K562 (cell line): ENCODE measurements around the gene SLC12A4. TPM values are rescaled to one million over a fixed set of nuclear protein-coding genes. Genes with fewer than 3 reads are reported as not detected.
A peak's percentile ranks its signal among the peaks of the same experiment; 100 is the strongest.

ENCODE experiments used
- CHD2 ChIP-seq: IDR thresholded peaks from 2 replicates; pipeline ENCODE4 v1.6.1; 2011; ENCODE audit warnings: low read depth, low read length
- DPF2 ChIP-seq: fragments of 450-650 bp; IDR thresholded peaks from 2 replicates; pipeline ENCODE4 v1.6.1; 2016
- HMG20B ChIP-seq: fragments of 250-450 bp; sonication (Bioruptor Pico); IDR thresholded peaks from 2 replicates; pipeline ENCODE4 v1.5.0; 2021; ENCODE audit warnings: mild to moderate bottlenecking
- MAZ ChIP-seq, 2 experiments: fragments of 450-650 bp in 1 of 2; sonication (generic) in 1 of 2; formaldehyde crosslinking; IDR thresholded peaks in 1 of 2; conservative IDR thresholded peaks in 1 of 2; 2 replicates each; pipeline versions ENCODE4 v1.4.0 to v1.5.0; 2020; ENCODE audit warnings: mild to moderate bottlenecking in 1 of 2, missing genetic modification reagents in 1 of 2
- MCM2 ChIP-seq: fragments of 450-650 bp; IDR thresholded peaks from 2 replicates; pipeline ENCODE4 v1.6.1; 2017; ENCODE audit warnings: low read depth, mild to moderate bottlenecking
- MYBL2 ChIP-seq, 2 experiments: fragments of 450-650 bp in 1 of 2; sonication (generic) in 1 of 2; formaldehyde crosslinking in 1 of 2; IDR thresholded peaks; 2 replicates each; pipeline versions ENCODE4 v1.6.1 to v1.8.1; 2017 to 2022; ENCODE audit warnings: borderline replicate concordance in 1 of 2, inconsistent platforms in 1 of 2, low read depth in 1 of 2, mild to moderate bottlenecking in 1 of 2, missing genetic modification reagents in 1 of 2, moderate library complexity in 1 of 2
- NR4A1 ChIP-seq, 2 experiments: fragments of 250-450 bp in 1 of 2; fragments of 450-650 bp in 1 of 2; sonication (Bioruptor Pico) in 1 of 2; IDR thresholded peaks; 2 replicates each; pipeline versions ENCODE4 v1.4.0 to v1.6.1; 2016 to 2020; ENCODE audit warnings: mild to moderate bottlenecking in 2 of 2, missing compliant biosample characterization in 1 of 2, missing genetic modification characterization in 1 of 2, moderate library complexity in 1 of 2
- SAFB2 ChIP-seq: fragments of 200-400 bp; formaldehyde crosslinking; IDR thresholded peaks from 2 replicates; pipeline ENCODE4 v1.6.1; 2018; ENCODE audit warnings: borderline replicate concordance, low read length, low read depth, moderate library complexity; ENCODE audit not compliant: severe bottlenecking
- SPI1 ChIP-seq: IDR thresholded peaks from 2 replicates; pipeline ENCODE4 v1.6.1; 2011; ENCODE audit warnings: low read depth, low read length, control low read depth, borderline replicate concordance
- TAL1 ChIP-seq: fragments of 450-650 bp; IDR thresholded peaks from 2 replicates; pipeline ENCODE4 v1.6.1; 2016; ENCODE audit warnings: mild to moderate bottlenecking
- ZBTB1 ChIP-seq: sonication (generic); formaldehyde crosslinking; IDR thresholded peaks from 2 replicates; pipeline ENCODE4 v1.8.1; 2023; ENCODE audit warnings: missing genetic modification reagents, low read depth, mild to moderate bottlenecking, borderline replicate concordance
- ZC3H8 ChIP-seq: fragments of 450-650 bp; IDR thresholded peaks from 2 replicates; pipeline ENCODE4 v1.6.1; 2017
- ZNF354B ChIP-seq: fragments of 250-450 bp; sonication (Bioruptor Pico); IDR thresholded peaks from 2 replicates; pipeline ENCODE4 v1.4.0; 2020
- polyA plus RNA-seq, 8 experiments: library from polyadenylated mRNA; depleted of rRNA in 4 of 8; stranded (reverse) in 5 of 8; unstranded in 3 of 8; fragments of >200 nt; fragmentation: Nextera tagmentation in 2 of 8; fragmentation: Illumina TruSeq in 1 of 8; extraction: Ambion mirVana in 2 of 8; extraction: Trizol in 1 of 8; gene quantifications; 2 replicates each; pipeline versions ENCODE4 v1.2.1 to v1.2.3, GENCODE V29; 2011 to 2014; ENCODE audit warnings: inconsistent platforms in 1 of 8, missing spikeins in 1 of 8
- total RNA-seq, 7 experiments: library from RNA; depleted of rRNA in 6 of 7; stranded (reverse); fragments of >200 nt in 6 of 7; fragmentation: Illumina TruSeq in 2 of 7; extraction: Trizol in 2 of 7; gene quantifications; 2 replicates each; pipeline versions ENCODE4 v1.2.1 to v1.2.3, GENCODE V29; 2011 to 2021; ENCODE audit warnings: low replicate concordance in 1 of 7
- TF ChIP-seq, protein P1 (sequence below), 2 experiments: fragments of 450-650 bp; IDR thresholded peaks; 2 replicates each; pipeline ENCODE4 v1.6.1; 2018; ENCODE audit warnings: mild to moderate bottlenecking in 2 of 2, low read depth in 1 of 2; ENCODE audit not compliant: partially characterized antibody in 2 of 2
- TF ChIP-seq, protein P2 (sequence below): sonication (generic); formaldehyde crosslinking; IDR thresholded peaks from 2 replicates; pipeline ENCODE4 v1.8.1; 2022; ENCODE audit warnings: missing genetic modification reagents
- TF ChIP-seq, protein P3 (sequence below): sonication (generic); formaldehyde crosslinking; IDR thresholded peaks from 2 replicates; pipeline ENCODE4 v1.4.0; 2020; ENCODE audit warnings: mild to moderate bottlenecking, missing genetic modification reagents

Gene SLC12A4
- total and polyA plus RNA-seq, 9 of the 15 experiments (the other 6 are each of a cell fraction or from before 2014, with no cell fraction given) = 0.75 to 43.5 (median 15.0) TPM

DNA sequence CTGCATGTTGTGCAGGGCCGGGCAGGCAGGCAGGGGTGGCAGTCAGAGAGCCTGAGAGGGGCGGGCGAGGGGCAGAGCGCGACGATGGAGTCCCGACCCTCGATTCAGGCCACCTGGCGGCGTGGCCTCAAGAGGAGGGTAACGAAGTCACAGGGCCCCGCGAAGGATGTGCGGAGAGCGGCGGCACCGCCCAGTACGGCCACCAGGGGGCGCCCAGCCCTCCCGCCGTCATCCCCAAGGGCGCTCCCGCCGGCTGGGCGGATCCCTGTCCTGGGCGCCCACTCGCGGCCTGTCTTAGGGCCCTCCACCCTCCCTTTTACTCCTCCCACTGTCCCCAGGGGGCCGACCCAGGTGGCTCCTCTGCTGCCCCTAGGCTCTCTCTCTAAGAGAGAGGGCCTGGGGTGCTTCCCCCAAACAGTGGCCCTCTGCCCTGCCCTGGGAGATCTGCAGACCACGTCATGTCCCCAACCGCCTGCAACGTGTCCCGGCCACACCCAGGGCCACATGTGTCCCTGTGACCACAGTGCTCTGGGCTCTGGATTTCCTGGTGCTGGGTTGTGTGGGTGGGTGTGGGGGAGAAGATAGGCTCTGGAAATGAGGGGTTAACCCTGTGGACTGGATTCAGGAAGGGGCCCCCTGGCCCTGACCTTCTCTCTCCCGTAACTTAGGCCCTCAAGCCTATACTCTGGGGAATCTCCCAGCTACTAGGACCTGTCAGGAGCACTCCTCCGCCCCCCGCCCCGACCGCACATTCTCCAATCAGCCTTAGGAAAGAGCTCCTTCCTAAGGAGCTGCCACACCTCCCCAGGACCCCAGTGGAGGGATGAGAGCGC lies 25.0 kb upstream of the SLC12A4 start (continued):
- TF ChIP-seq ZBTB1 (CRISPR knock-in tag) = no peak
- TF ChIP-seq DPF2 = no peak; the same call in 1 of the 2 replicates
- TF ChIP-seq, protein P1, sequence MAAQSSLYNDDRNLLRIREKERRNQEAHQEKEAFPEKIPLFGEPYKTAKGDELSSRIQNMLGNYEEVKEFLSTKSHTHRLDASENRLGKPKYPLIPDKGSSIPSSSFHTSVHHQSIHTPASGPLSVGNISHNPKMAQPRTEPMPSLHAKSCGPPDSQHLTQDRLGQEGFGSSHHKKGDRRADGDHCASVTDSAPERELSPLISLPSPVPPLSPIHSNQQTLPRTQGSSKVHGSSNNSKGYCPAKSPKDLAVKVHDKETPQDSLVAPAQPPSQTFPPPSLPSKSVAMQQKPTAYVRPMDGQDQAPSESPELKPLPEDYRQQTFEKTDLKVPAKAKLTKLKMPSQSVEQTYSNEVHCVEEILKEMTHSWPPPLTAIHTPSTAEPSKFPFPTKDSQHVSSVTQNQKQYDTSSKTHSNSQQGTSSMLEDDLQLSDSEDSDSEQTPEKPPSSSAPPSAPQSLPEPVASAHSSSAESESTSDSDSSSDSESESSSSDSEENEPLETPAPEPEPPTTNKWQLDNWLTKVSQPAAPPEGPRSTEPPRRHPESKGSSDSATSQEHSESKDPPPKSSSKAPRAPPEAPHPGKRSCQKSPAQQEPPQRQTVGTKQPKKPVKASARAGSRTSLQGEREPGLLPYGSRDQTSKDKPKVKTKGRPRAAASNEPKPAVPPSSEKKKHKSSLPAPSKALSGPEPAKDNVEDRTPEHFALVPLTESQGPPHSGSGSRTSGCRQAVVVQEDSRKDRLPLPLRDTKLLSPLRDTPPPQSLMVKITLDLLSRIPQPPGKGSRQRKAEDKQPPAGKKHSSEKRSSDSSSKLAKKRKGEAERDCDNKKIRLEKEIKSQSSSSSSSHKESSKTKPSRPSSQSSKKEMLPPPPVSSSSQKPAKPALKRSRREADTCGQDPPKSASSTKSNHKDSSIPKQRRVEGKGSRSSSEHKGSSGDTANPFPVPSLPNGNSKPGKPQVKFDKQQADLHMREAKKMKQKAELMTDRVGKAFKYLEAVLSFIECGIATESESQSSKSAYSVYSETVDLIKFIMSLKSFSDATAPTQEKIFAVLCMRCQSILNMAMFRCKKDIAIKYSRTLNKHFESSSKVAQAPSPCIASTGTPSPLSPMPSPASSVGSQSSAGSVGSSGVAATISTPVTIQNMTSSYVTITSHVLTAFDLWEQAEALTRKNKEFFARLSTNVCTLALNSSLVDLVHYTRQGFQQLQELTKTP (IDR thresholded peaks at IDR 0.05; ENCODE audit: low read depth in 1 of 2, partially characterized antibody in 2 of 2) = peak; percentile 20 to 57
- no peak for TF ChIP-seq HMG20B (CRISPR knock-in tag)
- no peak for TF ChIP-seq MYBL2 (IDR thresholded peaks at IDR 0.05; ENCODE audit: low read depth)
- TF ChIP-seq MYBL2 (CRISPR knock-in tag; IDR thresholded peaks at IDR 0.05; ENCODE audit: borderline replicate concordance) = 0 out of 2 replicates have a peak, but pooled peaks have one; percentile 73
- TF ChIP-seq ZNF354B (CRISPR knock-in tag) = no peak
- TF ChIP-seq SPI1 = no peak
- TF ChIP-seq MCM2 = no peak
- TF ChIP-seq, protein P2, sequence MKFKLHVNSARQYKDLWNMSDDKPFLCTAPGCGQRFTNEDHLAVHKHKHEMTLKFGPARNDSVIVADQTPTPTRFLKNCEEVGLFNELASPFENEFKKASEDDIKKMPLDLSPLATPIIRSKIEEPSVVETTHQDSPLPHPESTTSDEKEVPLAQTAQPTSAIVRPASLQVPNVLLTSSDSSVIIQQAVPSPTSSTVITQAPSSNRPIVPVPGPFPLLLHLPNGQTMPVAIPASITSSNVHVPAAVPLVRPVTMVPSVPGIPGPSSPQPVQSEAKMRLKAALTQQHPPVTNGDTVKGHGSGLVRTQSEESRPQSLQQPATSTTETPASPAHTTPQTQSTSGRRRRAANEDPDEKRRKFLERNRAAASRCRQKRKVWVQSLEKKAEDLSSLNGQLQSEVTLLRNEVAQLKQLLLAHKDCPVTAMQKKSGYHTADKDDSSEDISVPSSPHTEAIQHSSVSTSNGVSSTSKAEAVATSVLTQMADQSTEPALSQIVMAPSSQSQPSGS = 0 out of 2 replicates have a peak, but pooled peaks have one; percentile 54
- no peak for TF ChIP-seq TAL1
- TF ChIP-seq NR4A1 (CRISPR knock-in tag; IDR thresholded peaks at IDR 0.05) = no peak
- peak; percentile 76; the same call in 1 of the 2 replicates for TF ChIP-seq NR4A1 (tag; IDR thresholded peaks at IDR 0.05)
- no peak for TF ChIP-seq CHD2
- TF ChIP-seq ZC3H8 = no peak
- TF ChIP-seq MAZ (CRISPR knock-in tag; conservative IDR thresholded peaks at IDR 0.05 in 1 of 2, IDR thresholded peaks at IDR 0.05 in 1 of 2) = peak; percentile 87 to 88
- TF ChIP-seq SAFB2 = no peak
- TF ChIP-seq, protein P3, sequence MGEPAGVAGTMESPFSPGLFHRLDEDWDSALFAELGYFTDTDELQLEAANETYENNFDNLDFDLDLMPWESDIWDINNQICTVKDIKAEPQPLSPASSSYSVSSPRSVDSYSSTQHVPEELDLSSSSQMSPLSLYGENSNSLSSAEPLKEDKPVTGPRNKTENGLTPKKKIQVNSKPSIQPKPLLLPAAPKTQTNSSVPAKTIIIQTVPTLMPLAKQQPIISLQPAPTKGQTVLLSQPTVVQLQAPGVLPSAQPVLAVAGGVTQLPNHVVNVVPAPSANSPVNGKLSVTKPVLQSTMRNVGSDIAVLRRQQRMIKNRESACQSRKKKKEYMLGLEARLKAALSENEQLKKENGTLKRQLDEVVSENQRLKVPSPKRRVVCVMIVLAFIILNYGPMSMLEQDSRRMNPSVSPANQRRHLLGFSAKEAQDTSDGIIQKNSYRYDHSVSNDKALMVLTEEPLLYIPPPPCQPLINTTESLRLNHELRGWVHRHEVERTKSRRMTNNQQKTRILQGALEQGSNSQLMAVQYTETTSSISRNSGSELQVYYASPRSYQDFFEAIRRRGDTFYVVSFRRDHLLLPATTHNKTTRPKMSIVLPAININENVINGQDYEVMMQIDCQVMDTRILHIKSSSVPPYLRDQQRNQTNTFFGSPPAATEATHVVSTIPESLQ (CRISPR knock-in tag) = no peak
